Activated CD4-positive, CD25-positive, alpha-beta regulatory T cell treated with anti-CD3 and anti-CD28 coated beads, Interleukin-2, amount 50 U/mL, for 16 hours (primary cell): ENCODE results near the gene LOC101059915.
A peak's percentile ranks its signal among the peaks of the same experiment; 100 is the strongest.
"Not testable (repeated sequence)": the region's sequence is repeated elsewhere in the genome, so short reads cannot be mapped to it uniquely, and the experiment has no call there.

ENCODE experiments used
- DNase-seq: peaks from one replicate; pipeline ENCODE4 v3.0.0-alpha.2; 2020; ENCODE audit warnings: low read depth, low spot score

Gene LOC101059915

GRCh38 chrX:71640002-71640401 lies 27.3 kb upstream of the LOC101059915 start:
- DNase-seq, result no peak

DNA sequence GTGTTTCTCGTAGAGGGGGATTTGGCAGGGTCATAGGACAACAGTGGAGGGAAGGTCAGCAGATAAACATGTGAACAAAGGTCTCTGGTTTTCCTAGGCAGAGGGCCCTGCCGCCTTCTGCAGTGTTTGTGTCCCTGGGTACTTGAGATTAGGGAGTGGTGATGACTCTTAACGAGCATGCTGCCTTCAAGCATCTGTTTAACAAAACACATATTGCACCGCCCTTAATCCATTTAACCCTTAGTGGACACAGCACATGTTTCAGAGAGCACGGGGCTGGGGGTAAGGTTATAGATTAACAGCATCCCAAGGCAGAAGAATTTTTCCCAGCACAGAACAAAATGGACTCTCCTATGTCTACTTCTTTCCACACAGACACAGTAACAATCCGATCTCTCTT lies 22.9 kb upstream of the LOC101059915 start:
- not testable (repeated sequence) for DNase-seq

GRCh38 chrX:71650333-71650969 lies 16.9 kb upstream of the LOC101059915 start:
- no peak for DNase-seq

- DNase-seq, result peak; percentile 18
Observed at GRCh38 chrX:71652405-71652804, 14.9 kb upstream of the LOC101059915 start.

GRCh38 chrX:71653344-71653743 lies 14.0 kb upstream of the LOC101059915 start:
- no peak for DNase-seq

DNA sequence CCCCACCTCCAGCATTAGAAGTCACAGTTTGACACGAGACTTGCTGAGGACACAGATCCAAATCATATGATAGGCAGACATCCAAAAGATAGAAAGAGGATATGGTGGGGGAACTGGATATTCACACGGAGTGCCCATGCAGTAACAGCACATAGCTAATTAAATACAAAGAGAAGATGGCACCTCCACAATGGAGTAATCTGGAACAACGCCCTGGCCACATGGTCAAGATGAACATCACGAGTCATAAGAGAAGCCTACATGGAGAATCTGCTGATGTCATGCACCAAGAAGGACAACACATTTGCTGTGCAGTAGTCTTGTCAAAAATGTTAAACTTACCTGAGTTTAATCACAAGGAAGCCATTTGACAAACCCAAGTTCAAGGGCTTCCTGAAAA lies 10.1 kb upstream of the LOC101059915 start:
- no peak for DNase-seq

- DNase-seq, result no peak
Observed at GRCh38 chrX:71659342-71659741, 8.0 kb upstream of the LOC101059915 start.

DNA sequence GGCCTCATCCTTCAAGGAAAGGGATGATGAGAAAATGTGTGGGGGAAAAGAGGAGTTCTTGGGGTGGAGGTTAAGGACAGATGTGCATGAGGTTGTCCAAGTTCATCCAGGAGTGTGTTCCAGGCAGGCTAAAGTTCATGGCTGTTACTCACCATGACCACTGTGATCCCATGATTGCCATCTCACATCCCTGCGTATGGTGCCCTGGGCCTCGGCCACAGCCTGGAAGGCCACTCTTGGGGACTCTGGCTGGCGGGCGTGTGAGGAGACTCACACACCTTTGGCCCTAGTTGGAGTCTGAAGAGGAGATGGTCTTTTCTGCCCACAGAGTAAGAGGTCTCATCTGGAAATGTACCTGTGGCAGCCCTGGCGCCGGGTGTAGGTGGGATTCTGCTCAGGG lies 7.4 kb upstream of the LOC101059915 start:
- DNase-seq, result no peak

DNA sequence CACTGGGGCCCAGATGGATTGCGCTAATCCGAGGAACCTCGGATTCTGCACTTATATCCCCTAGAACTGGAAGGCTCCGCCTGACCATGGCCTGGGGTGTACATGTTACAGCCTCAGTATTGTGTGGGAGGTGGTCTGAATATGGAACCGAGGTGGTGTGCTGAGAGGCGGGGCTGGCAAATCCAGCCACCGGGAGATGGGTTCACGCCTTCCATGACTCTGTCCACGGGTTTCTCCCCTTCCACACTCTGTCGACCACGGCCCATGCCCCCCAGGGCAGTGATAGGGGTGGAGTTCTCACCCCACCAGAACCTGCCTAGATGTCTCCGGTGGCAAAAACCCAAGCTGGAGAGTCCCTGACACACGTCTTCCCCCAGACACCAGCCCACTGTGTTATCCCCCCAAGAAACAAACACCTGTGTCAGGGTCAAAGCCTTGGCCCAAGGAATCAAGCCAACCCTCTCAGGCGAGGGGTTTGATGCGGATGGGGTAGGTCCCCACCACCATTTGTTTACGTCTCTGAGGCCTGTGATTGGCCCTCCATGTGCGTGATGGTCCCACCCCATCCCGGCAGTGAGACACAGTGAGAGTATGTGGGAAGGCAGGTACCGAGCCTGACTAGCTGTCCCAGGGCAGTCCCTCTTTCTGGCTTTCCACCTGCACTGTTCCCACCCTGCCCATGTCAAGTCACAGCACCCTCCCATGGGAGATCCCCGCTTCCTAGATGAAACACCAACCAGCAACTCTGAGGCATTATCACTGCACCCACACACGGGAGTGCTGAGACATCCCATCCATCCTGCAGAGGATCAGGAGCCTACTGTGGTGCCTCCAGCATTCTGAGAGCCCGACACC lies 6.6 kb upstream of the LOC101059915 start:
- DNase-seq, result no peak

DNA sequence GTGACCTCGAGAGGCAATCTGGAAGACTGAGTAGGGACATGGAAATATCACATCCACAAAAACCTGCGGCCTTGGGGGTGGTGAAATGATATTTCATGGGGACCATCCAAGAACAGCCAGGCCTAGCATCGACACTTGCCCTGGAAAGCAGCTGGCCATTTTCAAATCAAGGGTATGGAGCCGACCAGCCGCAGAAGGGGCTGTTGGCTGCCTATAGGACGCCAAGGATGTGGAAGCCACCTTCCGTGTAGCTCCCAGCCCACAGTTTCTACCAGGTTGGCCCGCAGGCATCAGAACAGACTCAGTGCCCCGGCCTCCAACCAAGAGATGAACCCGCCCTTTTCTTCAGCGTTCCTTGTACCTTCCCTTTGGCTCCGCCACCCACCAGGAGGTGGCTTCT lies 5.4 kb upstream of the LOC101059915 start:
- DNase-seq, result no peak

DNA sequence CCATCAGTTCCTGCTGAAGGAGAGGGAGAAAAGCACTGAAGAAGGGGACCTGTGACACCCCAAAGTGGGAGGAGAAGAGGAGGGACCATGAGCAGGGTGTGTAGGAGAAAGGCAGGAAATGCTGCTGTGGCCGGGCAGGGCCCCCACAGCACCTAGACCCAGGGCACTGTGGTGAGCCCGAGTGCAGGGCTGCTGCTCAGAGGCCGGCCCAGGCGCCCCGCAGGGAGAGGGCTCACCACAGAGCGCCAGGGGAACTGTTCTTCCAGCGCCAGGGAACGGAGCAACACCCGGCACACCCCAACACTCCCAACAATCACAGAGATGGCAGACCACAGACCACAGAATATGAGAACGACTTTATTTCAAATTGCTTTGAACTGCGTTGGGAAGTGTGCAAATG lies 4.7 kb upstream of the LOC101059915 start:
- DNase-seq, result not testable (repeated sequence)

DNA sequence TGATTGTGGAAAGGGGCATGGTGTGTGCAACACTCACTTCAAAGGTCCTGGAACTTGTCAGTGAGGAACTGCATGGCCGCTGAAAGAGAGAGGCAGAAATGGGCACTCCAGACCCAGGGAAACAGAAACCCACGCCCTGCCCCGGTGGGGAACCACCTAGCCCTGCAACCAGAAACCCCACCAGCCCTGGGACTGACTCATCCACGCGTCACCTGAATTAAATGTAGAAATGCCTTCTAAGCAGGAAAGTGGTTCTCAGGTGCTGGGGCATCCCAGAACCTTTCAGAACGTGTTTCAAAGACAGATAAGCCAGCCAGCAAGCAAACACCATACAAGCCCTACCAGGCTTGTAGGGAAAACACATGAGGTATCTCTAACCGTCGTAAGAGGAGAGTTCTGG lies 4.1 kb upstream of the LOC101059915 start:
- DNase-seq, result peak; percentile 13

DNA sequence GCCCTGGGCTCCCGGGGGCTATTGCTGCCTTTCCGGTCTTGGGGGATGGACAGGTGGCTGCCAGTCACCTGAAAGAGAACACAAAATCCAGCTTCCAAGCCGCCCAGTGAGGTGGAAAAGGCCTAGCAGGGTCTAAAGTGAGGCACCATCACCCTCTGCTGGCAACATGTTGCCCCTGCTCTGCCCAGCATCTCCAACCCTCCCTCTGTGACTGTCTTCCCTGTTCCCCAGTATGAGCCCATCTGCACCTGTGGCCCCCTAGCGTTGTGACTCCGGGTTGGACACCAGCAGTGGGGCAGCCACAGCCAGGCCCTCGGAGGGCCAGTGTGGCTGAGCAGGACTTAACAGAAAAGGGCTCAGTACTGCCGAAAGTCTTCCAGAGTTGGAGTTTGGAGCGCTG lies 3.1 kb upstream of the LOC101059915 start:
- DNase-seq, result not testable (repeated sequence)

GRCh38 chrX:71664889-71665491 lies 2.4 kb upstream of the LOC101059915 start:
- no peak for DNase-seq

- no peak for DNase-seq
Observed at GRCh38 chrX:71665747-71666146, 1.6 kb upstream of the LOC101059915 start.

- DNase-seq, result no peak
Observed at GRCh38 chrX:71666240-71667223, 814 bp upstream of the LOC101059915 start.

DNA sequence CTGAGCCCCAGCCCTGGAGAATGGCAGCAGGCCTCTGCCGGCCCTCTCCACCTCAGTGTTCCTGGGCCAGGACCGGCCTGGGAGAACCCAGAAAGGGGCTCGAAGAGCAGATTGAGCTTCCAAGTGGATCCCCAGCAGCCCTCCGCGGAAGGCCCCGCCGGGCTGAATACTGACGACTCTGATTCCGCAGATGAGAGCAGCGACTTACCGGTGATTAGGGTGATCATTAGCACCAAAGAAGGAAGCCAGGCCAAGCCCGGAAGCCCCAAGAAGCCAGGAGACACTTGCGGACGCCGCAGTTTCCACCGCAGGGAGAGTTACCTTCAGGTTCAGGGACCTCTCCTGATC lies 876 bp downstream of the LOC101059915 start:
- DNase-seq, result no peak

GRCh38 chrX:71669492-71669891 lies 2.1 kb downstream of the LOC101059915 start:
- DNase-seq, result no peak

GRCh38 chrX:71669947-71670346 lies 2.6 kb downstream of the LOC101059915 start:
- not testable (repeated sequence) for DNase-seq

DNA sequence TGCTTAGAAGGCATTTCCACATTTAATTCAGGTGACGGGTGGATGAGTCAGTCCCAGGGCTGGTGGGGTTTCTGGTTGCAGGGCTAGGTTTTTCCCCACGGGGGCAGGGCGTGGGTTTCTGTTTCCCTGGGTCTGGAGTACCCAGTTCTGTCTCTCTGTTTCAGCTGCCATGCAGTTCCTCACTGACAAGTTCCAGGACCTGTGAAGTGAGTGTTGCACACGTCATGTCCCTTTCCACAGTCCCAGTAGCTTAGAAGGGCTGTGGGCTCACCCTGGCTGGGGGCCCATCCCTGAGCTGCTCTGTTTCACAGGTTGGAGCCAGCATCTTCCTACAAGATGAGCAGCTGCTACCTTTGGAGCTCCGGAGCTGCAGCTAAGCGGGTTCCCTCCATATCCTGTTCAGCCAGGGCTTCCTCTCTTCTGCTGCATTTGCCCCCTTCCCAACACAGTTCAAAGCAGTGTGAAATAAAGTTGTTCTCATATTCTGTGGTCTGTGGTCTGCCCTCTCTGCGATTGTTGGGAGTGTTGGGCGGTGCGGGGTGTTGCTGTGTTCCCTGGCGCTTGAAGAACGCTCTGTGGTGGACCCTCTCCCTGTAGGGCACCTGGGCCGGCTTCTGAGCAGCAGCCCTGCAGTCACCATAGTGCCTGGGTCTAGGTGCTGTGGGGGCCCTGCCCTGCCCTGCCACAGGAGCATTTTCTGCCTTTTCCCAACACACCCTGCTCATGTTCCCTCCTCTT lies 3.9 kb downstream of the LOC101059915 start:
- DNase-seq, result no peak

- no peak for DNase-seq
Observed at GRCh38 chrX:71671938-71672337, 4.6 kb downstream of the LOC101059915 start.
